Measurements from ENCODE around the gene XPNPEP3. TPM values are rescaled to one million over a fixed set of nuclear protein-coding genes. Genes with fewer than 3 reads are reported as not detected.
"Not testable (repeated sequence)": the region's sequence is repeated elsewhere in the genome, so short reads cannot be mapped to it uniquely, and the experiment has no call there.

The XPNPEP3 gene
- total RNA-seq, 1 experiment from 2014 or later, result 17.5 TPM

- H3K9ac ChIP-seq (ENCODE audit: low read length), result no peak overlapping the region
- H3K79me2 ChIP-seq (ENCODE audit: low read length), result peaks cover 44% of the 10 kb centered on the region
- no peak overlapping the region for H2AFZ ChIP-seq (ENCODE audit: low read length)
- no peaks in the 10 kb centered on the region for H4K20me1 ChIP-seq (ENCODE audit: insufficient read depth, low read depth, low read length)
- H3K36me3 ChIP-seq (ENCODE audit: insufficient read depth, low read length), result peaks cover 8% of the 10 kb centered on the region; the same call in 1 of the 2 replicates
- H3K4me2 ChIP-seq (ENCODE audit: low read depth, low read length, poor library complexity, severe bottlenecking), result no peak overlapping the region
- no peaks in the 10 kb centered on the region for H3K27me3 ChIP-seq (ENCODE audit: low read length)
- H3K27ac ChIP-seq (ENCODE audit: low read length), result no peak overlapping the region
- H3K4me3 ChIP-seq (ENCODE audit: low read length), result no peak overlapping the region
- no peak for DNase-seq
- H3K9me2 ChIP-seq (replicated peaks; ENCODE audit: insufficient read depth, low read length), result no peaks in the 10 kb centered on the region
- H3K4me1 ChIP-seq (ENCODE audit: low read length), result peaks cover 18% of the 10 kb centered on the region
- no peaks in the 10 kb centered on the region for H3K9me3 ChIP-seq (ENCODE audit: low read length)
These were observed 10.2 kb downstream of the XPNPEP3 start for GRCh38 chr22:40867109-40867508.

- not testable (repeated sequence) for H3K4me2 ChIP-seq (ENCODE audit: low read depth, low read length, poor library complexity, severe bottlenecking); H3K27me3 ChIP-seq (ENCODE audit: low read length); H3K9me3 ChIP-seq (ENCODE audit: low read length); H3K9ac ChIP-seq (ENCODE audit: low read length); H2AFZ ChIP-seq (ENCODE audit: low read length); H3K4me1 ChIP-seq (ENCODE audit: low read length); H3K4me3 ChIP-seq (ENCODE audit: low read length); H3K9me2 ChIP-seq (replicated peaks; ENCODE audit: insufficient read depth, low read length); H3K36me3 ChIP-seq (ENCODE audit: insufficient read depth, low read length); DNase-seq; H4K20me1 ChIP-seq (ENCODE audit: insufficient read depth, low read depth, low read length); H3K27ac ChIP-seq (ENCODE audit: low read length)
- peaks cover 31% of the 10 kb centered on the region for H3K79me2 ChIP-seq (ENCODE audit: low read length)
These were observed 11.4 kb downstream of the XPNPEP3 start for GRCh38 chr22:40868379-40868778.

- Histone ChIP-seq H3K9ac (ENCODE audit: low read length) (no peak overlapping the region), H2AFZ (ENCODE audit: low read length) (no peak overlapping the region), H3K4me3 (ENCODE audit: low read length) (no peak overlapping the region), H3K27ac (ENCODE audit: low read length) (no peak overlapping the region), H4K20me1 (ENCODE audit: insufficient read depth, low read depth, low read length) (no peaks in the 10 kb centered on the region), H3K36me3 (ENCODE audit: insufficient read depth, low read length) (peaks cover 8% of the 10 kb centered on the region; the same call in 1 of the 2 replicates), H3K4me1 (ENCODE audit: low read length) (no peaks in the 10 kb centered on the region), H3K27me3 (ENCODE audit: low read length) (no peaks in the 10 kb centered on the region), H3K9me3 (ENCODE audit: low read length) (no peaks in the 10 kb centered on the region), H3K4me2 (ENCODE audit: low read depth, low read length, poor library complexity, severe bottlenecking) (no peak overlapping the region), H3K79me2 (ENCODE audit: low read length) (no peaks in the 10 kb centered on the region), H3K9me2 (replicated peaks; ENCODE audit: insufficient read depth, low read length) (no peaks in the 10 kb centered on the region)
- DNase-seq, result no peak
These were observed 17.1 kb downstream of the XPNPEP3 start for GRCh38 chr22:40874016-40874415.

GRCh38 chr22:40875111-40875510 is 18.2 kb downstream of the XPNPEP3 start:
- Histone ChIP-seq H3K27ac (ENCODE audit: low read length) (no peak overlapping the region), H3K36me3 (ENCODE audit: insufficient read depth, low read length) (peaks cover 3% of the 10 kb centered on the region; the same call in 1 of the 2 replicates), H3K4me1 (ENCODE audit: low read length) (no peaks in the 10 kb centered on the region), H3K9ac (ENCODE audit: low read length) (no peak overlapping the region), H3K4me3 (ENCODE audit: low read length) (no peak overlapping the region), H3K9me2 (replicated peaks; ENCODE audit: insufficient read depth, low read length) (no peaks in the 10 kb centered on the region), H3K27me3 (ENCODE audit: low read length) (no peaks in the 10 kb centered on the region), H3K79me2 (ENCODE audit: low read length) (no peaks in the 10 kb centered on the region), H2AFZ (ENCODE audit: low read length) (no peak overlapping the region), H3K4me2 (ENCODE audit: low read depth, low read length, poor library complexity, severe bottlenecking) (no peak overlapping the region), H4K20me1 (ENCODE audit: insufficient read depth, low read depth, low read length) (no peaks in the 10 kb centered on the region), H3K9me3 (ENCODE audit: low read length) (no peaks in the 10 kb centered on the region)
- no peak for DNase-seq

GRCh38 chr22:40876907-40877306 is 20.0 kb downstream of the XPNPEP3 start:
- Histone ChIP-seq H3K36me3 (ENCODE audit: insufficient read depth, low read length) (no peaks in the 10 kb centered on the region; the same call in 1 of the 2 replicates), H3K4me1 (ENCODE audit: low read length) (no peaks in the 10 kb centered on the region)

GRCh38 chr22:40877488-40877887 is 20.5 kb downstream of the XPNPEP3 start:
- no peaks in the 10 kb centered on the region for H3K4me1 ChIP-seq (ENCODE audit: low read length)
- no peak for DNase-seq
- H4K20me1 ChIP-seq (ENCODE audit: insufficient read depth, low read depth, low read length), result no peaks in the 10 kb centered on the region
- no peak overlapping the region for H3K9ac ChIP-seq (ENCODE audit: low read length)
- H3K27ac ChIP-seq (ENCODE audit: low read length), result no peak overlapping the region
- no peak overlapping the region for H3K4me3 ChIP-seq (ENCODE audit: low read length)
- H3K27me3 ChIP-seq (ENCODE audit: low read length), result no peaks in the 10 kb centered on the region
- H3K79me2 ChIP-seq (ENCODE audit: low read length), result no peaks in the 10 kb centered on the region
- no peak overlapping the region for H3K4me2 ChIP-seq (ENCODE audit: low read depth, low read length, poor library complexity, severe bottlenecking)
- H3K9me3 ChIP-seq (ENCODE audit: low read length), result no peaks in the 10 kb centered on the region
- H2AFZ ChIP-seq (ENCODE audit: low read length), result no peak overlapping the region
- H3K36me3 ChIP-seq (ENCODE audit: insufficient read depth, low read length), result no peaks in the 10 kb centered on the region; the same call in 1 of the 2 replicates
- no peaks in the 10 kb centered on the region for H3K9me2 ChIP-seq (replicated peaks; ENCODE audit: insufficient read depth, low read length)

More at GRCh38 chr22:40876907-40877306, 20.0 kb downstream of the XPNPEP3 start:
- Histone ChIP-seq H3K27ac (ENCODE audit: low read length) (no peak overlapping the region), H3K9me2 (replicated peaks; ENCODE audit: insufficient read depth, low read length) (no peaks in the 10 kb centered on the region), H2AFZ (ENCODE audit: low read length) (no peak overlapping the region), H3K27me3 (ENCODE audit: low read length) (no peaks in the 10 kb centered on the region), H3K9me3 (ENCODE audit: low read length) (no peaks in the 10 kb centered on the region), H3K4me2 (ENCODE audit: low read depth, low read length, poor library complexity, severe bottlenecking) (no peak overlapping the region), H3K9ac (ENCODE audit: low read length) (no peak overlapping the region), H3K79me2 (ENCODE audit: low read length) (no peaks in the 10 kb centered on the region), H3K4me3 (ENCODE audit: low read length) (no peak overlapping the region), H4K20me1 (ENCODE audit: insufficient read depth, low read depth, low read length) (no peaks in the 10 kb centered on the region)
- no peak for DNase-seq

GRCh38 chr22:40878922-40879321 is 22.0 kb downstream of the XPNPEP3 start:
- Histone ChIP-seq H3K9ac (ENCODE audit: low read length) (no peak overlapping the region), H2AFZ (ENCODE audit: low read length) (no peak overlapping the region), H3K27me3 (ENCODE audit: low read length) (no peaks in the 10 kb centered on the region), H3K4me2 (ENCODE audit: low read depth, low read length, poor library complexity, severe bottlenecking) (no peak overlapping the region), H3K4me1 (ENCODE audit: low read length) (no peaks in the 10 kb centered on the region), H4K20me1 (ENCODE audit: insufficient read depth, low read depth, low read length) (no peaks in the 10 kb centered on the region), H3K79me2 (ENCODE audit: low read length) (no peaks in the 10 kb centered on the region), H3K4me3 (ENCODE audit: low read length) (no peak overlapping the region), H3K27ac (ENCODE audit: low read length) (no peak overlapping the region), H3K9me2 (replicated peaks; ENCODE audit: insufficient read depth, low read length) (no peaks in the 10 kb centered on the region), H3K9me3 (ENCODE audit: low read length) (no peaks in the 10 kb centered on the region), H3K36me3 (ENCODE audit: insufficient read depth, low read length) (peaks cover 4% of the 10 kb centered on the region; the same call in 1 of the 2 replicates)
- no peak for DNase-seq

- H3K36me3 ChIP-seq (ENCODE audit: insufficient read depth, low read length), result peaks cover 14% of the 10 kb centered on the region; the same call in 1 of the 2 replicates
- H3K9me2 ChIP-seq (replicated peaks; ENCODE audit: insufficient read depth, low read length), result no peaks in the 10 kb centered on the region
- H3K9ac ChIP-seq (ENCODE audit: low read length), result no peak overlapping the region
- no peaks in the 10 kb centered on the region for H4K20me1 ChIP-seq (ENCODE audit: insufficient read depth, low read depth, low read length)
- H3K4me3 ChIP-seq (ENCODE audit: low read length), result no peak overlapping the region
- no peaks in the 10 kb centered on the region for H3K4me1 ChIP-seq (ENCODE audit: low read length)
- DNase-seq, result no peak
- no peak overlapping the region for H3K27ac ChIP-seq (ENCODE audit: low read length)
- no peaks in the 10 kb centered on the region for H3K9me3 ChIP-seq (ENCODE audit: low read length)
- no peaks in the 10 kb centered on the region for H3K27me3 ChIP-seq (ENCODE audit: low read length)
- no peaks in the 10 kb centered on the region for H3K79me2 ChIP-seq (ENCODE audit: low read length)
- no peak overlapping the region for H3K4me2 ChIP-seq (ENCODE audit: low read depth, low read length, poor library complexity, severe bottlenecking)
- H2AFZ ChIP-seq (ENCODE audit: low read length), result no peak overlapping the region
These were observed 32.2 kb downstream of the XPNPEP3 start for GRCh38 chr22:40889116-40889515.

GRCh38 chr22:40890881-40891280 is 33.9 kb downstream of the XPNPEP3 start:
- no peak overlapping the region for H3K4me2 ChIP-seq (ENCODE audit: low read depth, low read length, poor library complexity, severe bottlenecking)
- H3K4me1 ChIP-seq (ENCODE audit: low read length), result no peaks in the 10 kb centered on the region
- H2AFZ ChIP-seq (ENCODE audit: low read length), result no peak overlapping the region
- DNase-seq, result no peak
- H3K4me3 ChIP-seq (ENCODE audit: low read length), result no peak overlapping the region
- H3K27ac ChIP-seq (ENCODE audit: low read length), result no peak overlapping the region
- H3K79me2 ChIP-seq (ENCODE audit: low read length), result no peaks in the 10 kb centered on the region
- no peaks in the 10 kb centered on the region for H3K9me3 ChIP-seq (ENCODE audit: low read length)
- H3K36me3 ChIP-seq (ENCODE audit: insufficient read depth, low read length), result peaks cover 14% of the 10 kb centered on the region; the same call in 1 of the 2 replicates
- H3K27me3 ChIP-seq (ENCODE audit: low read length), result no peaks in the 10 kb centered on the region
- no peak overlapping the region for H3K9ac ChIP-seq (ENCODE audit: low read length)
- no peaks in the 10 kb centered on the region for H3K9me2 ChIP-seq (replicated peaks; ENCODE audit: insufficient read depth, low read length)
- no peaks in the 10 kb centered on the region for H4K20me1 ChIP-seq (ENCODE audit: insufficient read depth, low read depth, low read length)

Data from Karpas-422 (cell line).